ENCODE data around the gene GTSE1. TPM values are rescaled to one million over a fixed set of nuclear protein-coding genes. Genes with fewer than 3 reads are reported as not detected.

GTSE1 gene
- total RNA-seq, 1 experiment from 2014 or later = 55.1 TPM

DNA sequence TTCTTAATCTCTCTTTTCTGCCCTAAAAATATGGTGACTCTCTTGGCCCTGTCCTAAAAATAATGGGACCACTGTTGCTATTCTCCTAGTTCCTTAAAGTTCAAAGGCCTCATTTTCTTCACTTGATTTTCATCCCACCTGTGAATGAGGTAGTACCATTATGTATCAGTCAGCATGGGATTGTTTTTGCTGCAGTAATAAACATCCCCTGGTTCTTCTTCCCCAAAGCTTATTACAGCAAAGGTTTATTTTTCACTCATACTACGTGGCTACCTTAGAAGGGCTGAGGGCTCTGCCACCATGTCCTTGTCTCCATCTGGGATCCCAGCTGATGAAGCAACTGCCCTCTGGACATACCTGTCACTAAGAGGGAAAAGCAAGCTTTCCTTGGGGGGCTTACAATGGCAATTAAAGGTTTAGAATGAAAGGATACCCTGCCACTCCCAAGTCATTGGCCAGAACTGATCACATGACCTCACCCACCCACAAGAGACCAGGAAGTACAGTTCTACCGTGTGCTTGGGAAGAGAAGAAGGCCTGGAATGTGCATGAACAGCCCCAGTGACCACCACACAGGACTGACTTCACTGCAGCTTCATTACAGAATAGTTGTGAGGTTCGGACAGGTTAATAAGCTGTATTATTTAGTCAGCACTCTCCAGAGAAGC lies 21.1 kb upstream of the GTSE1 start:
- no peaks in the 10 kb centered on the region for H3K9me3 Mint-ChIP-seq (ENCODE audit: unreplicated experiment)
- no peaks in the 10 kb centered on the region for H3K27me3 ChIP-seq (replicated peaks; ENCODE audit: control insufficient read depth, insufficient read depth, low read length)
- DNase-seq = no peak
- H3K4me3 Mint-ChIP-seq (ENCODE audit: unreplicated experiment) = no peak overlapping the region
- no peaks in the 10 kb centered on the region for H3K27me3 Mint-ChIP-seq (ENCODE audit: insufficient read depth, unreplicated experiment)
- no TSS peak for BruUV-seq (replicated peaks)
- ChIA-PET POLR2A (no interaction called here), CTCF (no interaction called here)
- H3K9me3 ChIP-seq = no peaks in the 10 kb centered on the region
- intact Hi-C loops (cut with micrococcal nuclease; ENCODE audit: unreplicated experiment) = no loop called here
- no peaks in the 10 kb centered on the region for H3K4me1 ChIP-seq
- H3K36me3 ChIP-seq (ENCODE audit: control insufficient read depth, insufficient read depth, low read length) = peaks cover 11% of the 10 kb centered on the region
- H3K4me1 Mint-ChIP-seq (ENCODE audit: low read depth, unreplicated experiment) = peaks cover 5% of the 10 kb centered on the region
- no peak overlapping the region for H3K4me3 ChIP-seq (ENCODE audit: low read depth, low read length)
- no peak overlapping the region for H3K27ac Mint-ChIP-seq (ENCODE audit: unreplicated experiment)
- TF ChIP-seq, protein P1, sequence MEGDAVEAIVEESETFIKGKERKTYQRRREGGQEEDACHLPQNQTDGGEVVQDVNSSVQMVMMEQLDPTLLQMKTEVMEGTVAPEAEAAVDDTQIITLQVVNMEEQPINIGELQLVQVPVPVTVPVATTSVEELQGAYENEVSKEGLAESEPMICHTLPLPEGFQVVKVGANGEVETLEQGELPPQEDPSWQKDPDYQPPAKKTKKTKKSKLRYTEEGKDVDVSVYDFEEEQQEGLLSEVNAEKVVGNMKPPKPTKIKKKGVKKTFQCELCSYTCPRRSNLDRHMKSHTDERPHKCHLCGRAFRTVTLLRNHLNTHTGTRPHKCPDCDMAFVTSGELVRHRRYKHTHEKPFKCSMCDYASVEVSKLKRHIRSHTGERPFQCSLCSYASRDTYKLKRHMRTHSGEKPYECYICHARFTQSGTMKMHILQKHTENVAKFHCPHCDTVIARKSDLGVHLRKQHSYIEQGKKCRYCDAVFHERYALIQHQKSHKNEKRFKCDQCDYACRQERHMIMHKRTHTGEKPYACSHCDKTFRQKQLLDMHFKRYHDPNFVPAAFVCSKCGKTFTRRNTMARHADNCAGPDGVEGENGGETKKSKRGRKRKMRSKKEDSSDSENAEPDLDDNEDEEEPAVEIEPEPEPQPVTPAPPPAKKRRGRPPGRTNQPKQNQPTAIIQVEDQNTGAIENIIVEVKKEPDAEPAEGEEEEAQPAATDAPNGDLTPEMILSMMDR (IDR thresholded peaks at IDR 0.05; ENCODE audit: insufficient read depth in 1 of 2, low read depth in 1 of 2, low read length in 1 of 2, severe bottlenecking in 1 of 2, unreplicated experiment in 1 of 2) = no peak
- H3K36me3 Mint-ChIP-seq (ENCODE audit: insufficient read depth, unreplicated experiment) = peaks cover 47% of the 10 kb centered on the region

DNA sequence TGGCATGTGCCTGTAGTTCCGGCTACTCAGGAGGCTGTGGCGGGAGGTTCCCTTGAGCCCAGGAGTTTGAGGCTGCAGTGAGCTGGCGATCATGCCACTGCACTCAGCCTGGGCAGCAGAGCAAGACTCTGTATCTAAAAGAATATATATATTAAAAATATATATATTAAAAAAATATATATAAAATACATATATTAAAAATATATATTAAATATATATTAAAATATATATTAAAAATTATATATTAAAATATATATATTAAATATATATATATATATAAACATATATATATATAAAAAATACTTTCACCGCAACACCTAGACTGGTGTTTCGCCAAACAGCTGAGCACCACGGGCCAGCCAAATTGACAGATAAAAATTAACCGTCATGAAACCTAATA lies 20.1 kb upstream of the GTSE1 start:
- H3K9me3 ChIP-seq = no peaks in the 10 kb centered on the region
- POLR2A ChIA-PET = no interaction called here
- H3K4me3 ChIP-seq (ENCODE audit: low read depth, low read length) = no peak overlapping the region
- H3K27ac Mint-ChIP-seq (ENCODE audit: unreplicated experiment) = no peak overlapping the region
- peaks cover 14% of the 10 kb centered on the region for H3K36me3 ChIP-seq (ENCODE audit: control insufficient read depth, insufficient read depth, low read length)
- no peaks in the 10 kb centered on the region for H3K4me1 ChIP-seq
- no peaks in the 10 kb centered on the region for H3K27me3 Mint-ChIP-seq (ENCODE audit: insufficient read depth, unreplicated experiment)
- DNase-seq = no peak
- no peaks in the 10 kb centered on the region for H3K27me3 ChIP-seq (replicated peaks; ENCODE audit: control insufficient read depth, insufficient read depth, low read length)
- no peak overlapping the region for H3K4me3 Mint-ChIP-seq (ENCODE audit: unreplicated experiment)
- intact Hi-C loops (cut with micrococcal nuclease; ENCODE audit: unreplicated experiment) = no loop called here
- CTCF ChIA-PET = no interaction called here
- peaks cover 47% of the 10 kb centered on the region for H3K36me3 Mint-ChIP-seq (ENCODE audit: insufficient read depth, unreplicated experiment)
- no TSS peak for BruUV-seq (replicated peaks)
- TF ChIP-seq, protein P1 (IDR thresholded peaks at IDR 0.05; ENCODE audit: insufficient read depth in 1 of 2, low read depth in 1 of 2, low read length in 1 of 2, severe bottlenecking in 1 of 2, unreplicated experiment in 1 of 2) = no peak
- no peaks in the 10 kb centered on the region for H3K9me3 Mint-ChIP-seq (ENCODE audit: unreplicated experiment)
- peaks cover 5% of the 10 kb centered on the region for H3K4me1 Mint-ChIP-seq (ENCODE audit: low read depth, unreplicated experiment)

DNA sequence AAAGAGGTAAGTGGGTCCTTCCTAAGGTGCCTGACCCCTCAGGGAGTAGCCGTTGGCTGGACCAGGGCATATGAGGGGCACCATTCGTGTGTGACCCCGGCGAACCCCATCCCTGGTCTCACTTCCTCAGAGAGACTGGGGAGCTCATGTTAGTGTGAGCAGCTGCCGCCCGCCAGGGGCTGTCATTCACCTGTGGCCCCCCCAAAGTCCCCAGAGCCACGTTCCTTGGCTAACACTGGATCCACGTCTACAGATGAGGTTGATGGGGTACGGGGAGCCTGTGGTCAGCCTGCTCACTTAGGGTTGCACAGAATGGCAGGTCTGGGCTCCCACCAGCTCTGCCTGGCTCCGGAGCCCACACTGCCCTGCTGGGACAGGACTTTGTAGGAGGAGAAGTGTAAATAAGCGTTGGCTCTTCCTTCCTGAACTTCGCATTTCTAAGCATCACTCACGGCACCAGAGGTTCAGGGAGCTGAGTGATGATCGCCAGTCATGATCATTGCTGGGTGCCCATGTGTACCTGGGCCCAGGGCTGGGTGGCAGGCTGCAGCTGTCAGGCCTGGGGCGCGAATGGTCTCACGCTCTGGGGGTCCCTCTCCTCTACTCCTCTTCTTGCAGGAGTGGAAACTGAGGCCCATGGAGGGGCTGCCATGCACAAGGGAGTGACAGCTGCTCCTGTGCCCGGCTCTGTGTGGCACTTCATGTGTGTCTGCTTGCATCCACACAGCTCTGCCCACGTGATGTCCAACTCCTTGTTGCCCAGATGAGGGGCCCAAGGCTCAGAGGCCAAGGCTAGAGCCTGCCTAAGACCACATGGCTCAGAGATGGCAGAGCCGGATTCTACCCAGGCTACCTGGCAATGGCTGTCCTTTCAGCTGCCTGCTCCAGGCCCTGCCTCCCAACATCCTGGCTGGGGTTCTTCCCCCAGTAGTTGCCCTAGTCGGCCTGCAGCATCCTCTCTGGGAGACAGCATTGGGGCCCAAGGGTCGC lies 17.7 kb upstream of the GTSE1 start:
- peaks cover 56% of the 10 kb centered on the region for H3K36me3 Mint-ChIP-seq (ENCODE audit: insufficient read depth, unreplicated experiment)
- no peak overlapping the region for H3K27ac Mint-ChIP-seq (ENCODE audit: unreplicated experiment)
- Histone ChIP-seq H3K9me3 (no peaks in the 10 kb centered on the region), H3K36me3 (ENCODE audit: control insufficient read depth, insufficient read depth, low read length) (peaks cover 11% of the 10 kb centered on the region), H3K4me1 (no peaks in the 10 kb centered on the region), H3K27me3 (replicated peaks; ENCODE audit: control insufficient read depth, insufficient read depth, low read length) (no peaks in the 10 kb centered on the region), H3K4me3 (ENCODE audit: low read depth, low read length) (no peak overlapping the region)
- ChIA-PET POLR2A (no interaction called here), CTCF (no interaction called here)
- intact Hi-C loops (cut with micrococcal nuclease; ENCODE audit: unreplicated experiment) = no loop called here
- H3K27me3 Mint-ChIP-seq (ENCODE audit: insufficient read depth, unreplicated experiment) = no peaks in the 10 kb centered on the region
- no peak overlapping the region for H3K4me3 Mint-ChIP-seq (ENCODE audit: unreplicated experiment)
- TF ChIP-seq, protein P1 (IDR thresholded peaks at IDR 0.05; ENCODE audit: insufficient read depth in 1 of 2, low read depth in 1 of 2, low read length in 1 of 2, severe bottlenecking in 1 of 2, unreplicated experiment in 1 of 2) = no peak
- no TSS peak for BruUV-seq (replicated peaks)
- peaks cover 5% of the 10 kb centered on the region for H3K4me1 Mint-ChIP-seq (ENCODE audit: low read depth, unreplicated experiment)
- no peaks in the 10 kb centered on the region for H3K9me3 Mint-ChIP-seq (ENCODE audit: unreplicated experiment)
- no peak for DNase-seq
